ENCODE data around the gene CAMTA1. TPM values are rescaled to one million over a fixed set of nuclear protein-coding genes. Genes with fewer than 3 reads are reported as not detected.

Gene CAMTA1
- total RNA-seq, 6 donors from 2014 or later = 38.8 to 74.0 (median 46.1) TPM

DNA sequence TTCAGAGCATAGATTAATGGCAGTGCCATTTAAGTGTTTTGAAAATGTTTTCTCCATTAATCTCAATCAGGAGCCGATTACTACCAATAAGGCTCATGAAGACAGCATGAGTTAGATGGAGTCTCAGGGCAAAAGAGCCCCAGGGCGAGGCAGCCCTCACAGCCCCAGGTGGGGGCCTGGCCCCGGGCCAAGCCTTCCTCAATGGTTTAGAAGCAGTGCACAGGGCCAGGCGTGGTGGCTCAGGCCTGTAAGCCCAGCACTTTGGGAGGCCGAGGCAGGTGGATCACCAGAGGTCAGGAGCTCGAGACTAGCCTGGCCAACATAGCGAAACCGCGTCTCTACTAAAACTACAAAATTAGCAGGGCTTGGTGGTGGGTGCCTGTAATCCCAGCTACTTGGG lies 637.7 kb downstream of the CAMTA1 start:
- DNase-seq (peak; percentile 4 to 54), ATAC-seq (ENCODE audit: low FRiP score in 2 of 2) (no peak)
- no peaks in the 10 kb centered on the region for H3K4me1 ChIP-seq
- TF ChIP-seq, protein P1, sequence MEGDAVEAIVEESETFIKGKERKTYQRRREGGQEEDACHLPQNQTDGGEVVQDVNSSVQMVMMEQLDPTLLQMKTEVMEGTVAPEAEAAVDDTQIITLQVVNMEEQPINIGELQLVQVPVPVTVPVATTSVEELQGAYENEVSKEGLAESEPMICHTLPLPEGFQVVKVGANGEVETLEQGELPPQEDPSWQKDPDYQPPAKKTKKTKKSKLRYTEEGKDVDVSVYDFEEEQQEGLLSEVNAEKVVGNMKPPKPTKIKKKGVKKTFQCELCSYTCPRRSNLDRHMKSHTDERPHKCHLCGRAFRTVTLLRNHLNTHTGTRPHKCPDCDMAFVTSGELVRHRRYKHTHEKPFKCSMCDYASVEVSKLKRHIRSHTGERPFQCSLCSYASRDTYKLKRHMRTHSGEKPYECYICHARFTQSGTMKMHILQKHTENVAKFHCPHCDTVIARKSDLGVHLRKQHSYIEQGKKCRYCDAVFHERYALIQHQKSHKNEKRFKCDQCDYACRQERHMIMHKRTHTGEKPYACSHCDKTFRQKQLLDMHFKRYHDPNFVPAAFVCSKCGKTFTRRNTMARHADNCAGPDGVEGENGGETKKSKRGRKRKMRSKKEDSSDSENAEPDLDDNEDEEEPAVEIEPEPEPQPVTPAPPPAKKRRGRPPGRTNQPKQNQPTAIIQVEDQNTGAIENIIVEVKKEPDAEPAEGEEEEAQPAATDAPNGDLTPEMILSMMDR (IDR thresholded peaks at IDR 0.05) = no peak
- TF ChIP-seq POLR2AphosphoS5 (IDR thresholded peaks at IDR 0.05) = no peak
- TF ChIP-seq EP300 (IDR thresholded peaks at IDR 0.05) = no peak
- no peak for TF ChIP-seq POLR2A (IDR thresholded peaks at IDR 0.05)
- no peak overlapping the region for H3K27ac ChIP-seq
- H3K9me3 ChIP-seq = no peaks in the 10 kb centered on the region
- no peaks in the 10 kb centered on the region for H3K27me3 ChIP-seq
- no peak overlapping the region for H3K4me3 ChIP-seq
- no peaks in the 10 kb centered on the region for H3K36me3 ChIP-seq
- 68 to 86% methylated on average over 5 to 9 of the region's 9 CpGs for WGBS, 2 donors

DNA sequence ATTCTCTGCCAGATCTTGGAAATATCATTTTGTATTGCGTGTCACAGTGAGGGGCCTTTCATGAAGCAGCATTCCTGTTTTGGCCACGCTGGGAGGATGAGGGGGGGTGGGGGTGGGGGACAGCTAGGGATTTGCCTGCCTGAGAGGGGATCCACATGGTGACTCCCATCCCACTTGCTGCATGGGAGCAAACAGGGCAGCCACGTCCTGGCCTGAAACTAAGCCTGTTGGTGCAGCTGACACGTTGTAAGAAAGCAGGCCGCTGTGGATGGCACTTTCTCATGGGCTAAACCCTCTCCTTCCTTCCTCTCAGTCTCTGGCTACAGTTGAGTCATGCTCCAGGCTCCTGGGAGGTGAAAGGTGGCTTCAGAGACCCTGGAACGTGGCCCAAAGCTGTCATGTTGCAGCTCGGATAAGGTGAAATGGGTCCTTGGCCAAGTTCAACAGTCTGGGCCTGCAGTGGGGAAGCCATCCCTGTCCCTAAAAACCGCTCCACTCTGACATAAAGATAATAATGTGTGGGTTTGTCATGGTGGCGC lies 639.2 kb downstream of the CAMTA1 start:
- ATAC-seq (ENCODE audit: low FRiP score in 2 of 2) (no peak), DNase-seq (peak in 1 of 2 donors; percentile 11)
- Histone ChIP-seq H3K36me3 (no peaks in the 10 kb centered on the region), H3K9me3 (no peaks in the 10 kb centered on the region), H3K4me3 (no peak overlapping the region), H3K27ac (no peak overlapping the region), H3K27me3 (no peaks in the 10 kb centered on the region), H3K4me1 (no peaks in the 10 kb centered on the region)
- WGBS, 2 donors = 80 to 90% methylated on average over 9 of the region's 9 CpGs
- TF ChIP-seq POLR2A (IDR thresholded peaks at IDR 0.05) (no peak), POLR2AphosphoS5 (IDR thresholded peaks at IDR 0.05) (no peak), EP300 (IDR thresholded peaks at IDR 0.05) (no peak)
- TF ChIP-seq, protein P1 (IDR thresholded peaks at IDR 0.05) = no peak

DNA sequence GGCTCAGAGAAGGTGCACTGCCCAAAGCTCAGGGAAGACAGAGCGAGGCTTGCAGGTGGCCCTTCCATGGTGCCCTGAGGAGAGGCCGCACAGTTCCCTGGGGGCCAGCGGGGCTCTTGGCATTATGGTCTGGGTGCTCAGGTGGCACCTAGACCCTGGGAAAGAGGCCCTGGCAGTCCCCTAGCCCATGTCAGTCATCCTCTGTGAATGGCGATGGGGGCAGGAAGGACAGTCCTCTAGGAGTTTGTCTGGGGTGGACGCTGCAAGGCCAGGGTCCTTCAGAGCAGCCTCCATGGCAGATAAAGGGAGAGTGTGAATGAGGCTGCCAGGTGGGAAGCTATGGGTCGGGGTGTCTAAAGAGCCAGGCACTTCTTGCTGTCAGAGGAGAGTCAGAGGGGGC lies 640.0 kb downstream of the CAMTA1 start:
- H3K27me3 ChIP-seq = no peaks in the 10 kb centered on the region
- H3K4me1 ChIP-seq = no peaks in the 10 kb centered on the region
- DNase-seq (no peak), ATAC-seq (ENCODE audit: low FRiP score in 2 of 2) (no peak)
- no peak for TF ChIP-seq POLR2AphosphoS5 (IDR thresholded peaks at IDR 0.05)
- no peak for TF ChIP-seq POLR2A (IDR thresholded peaks at IDR 0.05)
- TF ChIP-seq, protein P1 (IDR thresholded peaks at IDR 0.05) = no peak
- no peak for TF ChIP-seq EP300 (IDR thresholded peaks at IDR 0.05)
- no peak overlapping the region for H3K4me3 ChIP-seq
- H3K27ac ChIP-seq = no peak overlapping the region
- no peaks in the 10 kb centered on the region for H3K9me3 ChIP-seq
- H3K36me3 ChIP-seq = no peaks in the 10 kb centered on the region
- 87 to 89% methylated on average over 4 to 6 of the region's 6 CpGs for WGBS, 2 donors

DNA sequence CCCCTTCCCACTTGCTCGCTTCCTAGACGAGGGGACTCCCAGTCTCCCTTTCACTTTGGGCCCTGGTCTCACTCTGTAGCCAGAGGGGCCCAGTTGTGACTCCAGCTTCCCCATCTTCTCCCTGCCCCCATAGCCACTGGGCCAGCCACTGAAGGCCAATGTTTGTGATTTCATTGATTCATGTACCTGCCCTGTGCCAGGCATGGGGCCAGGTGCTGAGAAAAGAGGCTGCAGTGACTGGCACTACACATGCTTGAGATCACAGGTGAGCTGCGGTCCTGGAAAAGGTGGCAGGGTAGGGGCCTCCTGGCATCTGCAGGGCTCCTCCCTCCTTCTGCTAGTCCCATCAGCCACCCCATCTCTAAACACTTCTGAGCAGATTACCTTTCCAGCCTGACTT lies 640.5 kb downstream of the CAMTA1 start:
- no peak overlapping the region for H3K4me3 ChIP-seq
- no peak overlapping the region for H3K27ac ChIP-seq
- H3K27me3 ChIP-seq = no peaks in the 10 kb centered on the region
- ATAC-seq (ENCODE audit: low FRiP score in 2 of 2) (no peak), DNase-seq (no peak)
- TF ChIP-seq POLR2AphosphoS5 (IDR thresholded peaks at IDR 0.05) (no peak), POLR2A (IDR thresholded peaks at IDR 0.05) (no peak)
- TF ChIP-seq, protein P1 (IDR thresholded peaks at IDR 0.05) = no peak
- H3K4me1 ChIP-seq = no peaks in the 10 kb centered on the region
- no peaks in the 10 kb centered on the region for H3K36me3 ChIP-seq
- H3K9me3 ChIP-seq = no peaks in the 10 kb centered on the region
- WGBS, 2 donors = 90 to 94% methylated on average over 2 to 3 of the region's 3 CpGs

Data from upper lobe of left lung (tissue), 6 donors.